Measurements from ENCODE around the gene MTHFS. TPM values are rescaled to one million over a fixed set of nuclear protein-coding genes. Genes with fewer than 3 reads are reported as not detected.

Gene MTHFS
- total RNA-seq, 1 experiment from 2014 or later, result 8.7 TPM

GRCh38 chr15:79896131-79896633 lies 632 bp downstream of the MTHFS start:
- Histone ChIP-seq H3K4me1 (ENCODE audit: insufficient read depth, low read length, poor library complexity, severe bottlenecking) (no peaks in the 10 kb centered on the region), H3K4me3 (ENCODE audit: low read depth, low read length, poor library complexity, severe bottlenecking) (peak overlapping the region; percentile 89), H3K27me3 (replicated peaks; ENCODE audit: insufficient read depth, low read depth, low read length, poor library complexity) (no peaks in the 10 kb centered on the region), H3K36me3 (ENCODE audit: insufficient read depth, low read length, poor library complexity, severe bottlenecking) (no peaks in the 10 kb centered on the region), H3K9me3 (ENCODE audit: low read depth, low read length, poor library complexity, severe bottlenecking) (no peaks in the 10 kb centered on the region), H3K27ac (ENCODE audit: low read depth, low read length, poor library complexity, severe bottlenecking) (peak overlapping the region; percentile 92)
- ChIA-PET CTCF (interaction anchor here (0.5 to 1.0 kb wide), 2 partner anchors 27 to 97 kb away, joined by 3 read pairs; no protein-coding TSS in a partner anchor), POLR2A (ENCODE audit: low non-redundant PET) (no interaction called here)
- TSS peak; percentile 64 for BruUV-seq (replicated peaks)
- peak; percentile 4 for DNase-seq (ENCODE audit: low spot score)
- TF ChIP-seq CTCF (conservative IDR thresholded peaks at IDR 0.05; ENCODE audit: low read depth, low read length) (no peak), EZH2 (IDR thresholded peaks at IDR 0.05; ENCODE audit: borderline replicate concordance, low read depth, low read length, poor library complexity, severe bottlenecking) (no peak)
- intact Hi-C loops (cut with micrococcal nuclease; ENCODE audit: unreplicated experiment), result loop anchor here (2.0 to 5.0 kb wide), 2 partner anchors 96 to 277 kb away; no protein-coding TSS in a partner anchor

GRCh38 chr15:79887054-79887930 lies 9.5 kb downstream of the MTHFS start:
- POLR2A ChIA-PET (ENCODE audit: low non-redundant PET), result interaction anchor here (0.5 kb wide), 1 partner anchor 36 kb away, joined by 3 read pairs; no protein-coding TSS in a partner anchor
- no peaks in the 10 kb centered on the region for H3K27me3 ChIP-seq (replicated peaks; ENCODE audit: insufficient read depth, low read depth, low read length, poor library complexity)
- H3K4me3 ChIP-seq (ENCODE audit: low read depth, low read length, poor library complexity, severe bottlenecking), result no peak overlapping the region
- DNase-seq (ENCODE audit: low spot score), result no peak
- H3K4me1 ChIP-seq (ENCODE audit: insufficient read depth, low read length, poor library complexity, severe bottlenecking), result no peaks in the 10 kb centered on the region
- no TSS peak for BruUV-seq (replicated peaks)
- H3K9me3 ChIP-seq (ENCODE audit: low read depth, low read length, poor library complexity, severe bottlenecking), result no peaks in the 10 kb centered on the region
- intact Hi-C loops (cut with micrococcal nuclease; ENCODE audit: unreplicated experiment), result no loop called here
- H3K27ac ChIP-seq (ENCODE audit: low read depth, low read length, poor library complexity, severe bottlenecking), result no peak overlapping the region
- H3K36me3 ChIP-seq (ENCODE audit: insufficient read depth, low read length, poor library complexity, severe bottlenecking), result no peaks in the 10 kb centered on the region
- no peak for TF ChIP-seq CTCF (conservative IDR thresholded peaks at IDR 0.05; ENCODE audit: low read depth, low read length)
- no peak for TF ChIP-seq EZH2 (IDR thresholded peaks at IDR 0.05; ENCODE audit: borderline replicate concordance, low read depth, low read length, poor library complexity, severe bottlenecking)
- CTCF ChIA-PET, result interaction anchor here (0.7 kb wide), 1 partner anchor 94 kb away, joined by 5 read pairs; no protein-coding TSS in a partner anchor

DNA sequence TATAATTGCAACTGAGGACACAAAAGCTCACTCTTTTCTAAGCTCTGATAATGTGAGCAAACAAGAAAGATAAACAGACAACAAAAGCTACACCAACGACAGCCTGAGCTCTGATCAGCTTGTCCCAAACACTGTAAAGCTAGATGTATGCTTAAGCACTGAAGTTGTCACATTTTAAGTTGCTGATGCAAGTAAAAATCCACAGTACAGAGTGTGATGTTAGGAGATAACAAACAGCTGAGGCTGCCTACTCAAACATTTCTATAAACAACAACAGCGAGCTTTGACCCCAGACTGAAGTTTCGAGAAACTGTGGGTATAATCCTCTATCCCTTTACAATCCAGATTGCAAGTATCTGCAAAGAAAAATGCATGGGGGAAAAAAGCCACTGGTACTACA lies 10.7 kb downstream of the MTHFS start:
- no TSS peak for BruUV-seq (replicated peaks)
- intact Hi-C loops (cut with micrococcal nuclease; ENCODE audit: unreplicated experiment), result no loop called here
- Histone ChIP-seq H3K9me3 (ENCODE audit: low read depth, low read length, poor library complexity, severe bottlenecking) (no peaks in the 10 kb centered on the region), H3K27ac (ENCODE audit: low read depth, low read length, poor library complexity, severe bottlenecking) (no peak overlapping the region), H3K27me3 (replicated peaks; ENCODE audit: insufficient read depth, low read depth, low read length, poor library complexity) (no peaks in the 10 kb centered on the region), H3K4me3 (ENCODE audit: low read depth, low read length, poor library complexity, severe bottlenecking) (no peak overlapping the region), H3K36me3 (ENCODE audit: insufficient read depth, low read length, poor library complexity, severe bottlenecking) (no peaks in the 10 kb centered on the region), H3K4me1 (ENCODE audit: insufficient read depth, low read length, poor library complexity, severe bottlenecking) (peaks cover 8% of the 10 kb centered on the region)
- no peak for TF ChIP-seq CTCF (conservative IDR thresholded peaks at IDR 0.05; ENCODE audit: low read depth, low read length)
- TF ChIP-seq EZH2 (IDR thresholded peaks at IDR 0.05; ENCODE audit: borderline replicate concordance, low read depth, low read length, poor library complexity, severe bottlenecking), result no peak
- CTCF ChIA-PET, result no interaction called here
- POLR2A ChIA-PET (ENCODE audit: low non-redundant PET), result no interaction called here
- DNase-seq (ENCODE audit: low spot score), result no peak

All from A673 (cell line).